ENCODE data around the gene KRTAP12-4.
"Not testable (repeated sequence)": the region's sequence is repeated elsewhere in the genome, so short reads cannot be mapped to it uniquely, and the experiment has no call there.

Gene KRTAP12-4, protein sequence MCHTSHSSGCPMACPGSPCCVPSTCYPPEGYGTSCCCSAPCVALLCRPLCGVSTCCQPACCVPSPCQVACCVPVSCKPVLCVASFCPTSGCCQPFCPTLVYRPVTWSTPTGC

GRCh38 chr21:44654576-44655175 is at the start of gene KRTAP12-4:
Gene KRTAP12-4, minus strand, starts transcription at chr21:44654659. Its CDS starts 45 bp downstream, at chr21:44654614.
- no peak for DNase-seq

GRCh38 chr21:44703731-44704635 is 49.5 kb upstream of the KRTAP12-4 start:
- DNase-seq, result peak; percentile 10

GRCh38 chr21:44702973-44703730 is 48.7 kb upstream of the KRTAP12-4 start:
- peak; percentile 10 for DNase-seq

DNA sequence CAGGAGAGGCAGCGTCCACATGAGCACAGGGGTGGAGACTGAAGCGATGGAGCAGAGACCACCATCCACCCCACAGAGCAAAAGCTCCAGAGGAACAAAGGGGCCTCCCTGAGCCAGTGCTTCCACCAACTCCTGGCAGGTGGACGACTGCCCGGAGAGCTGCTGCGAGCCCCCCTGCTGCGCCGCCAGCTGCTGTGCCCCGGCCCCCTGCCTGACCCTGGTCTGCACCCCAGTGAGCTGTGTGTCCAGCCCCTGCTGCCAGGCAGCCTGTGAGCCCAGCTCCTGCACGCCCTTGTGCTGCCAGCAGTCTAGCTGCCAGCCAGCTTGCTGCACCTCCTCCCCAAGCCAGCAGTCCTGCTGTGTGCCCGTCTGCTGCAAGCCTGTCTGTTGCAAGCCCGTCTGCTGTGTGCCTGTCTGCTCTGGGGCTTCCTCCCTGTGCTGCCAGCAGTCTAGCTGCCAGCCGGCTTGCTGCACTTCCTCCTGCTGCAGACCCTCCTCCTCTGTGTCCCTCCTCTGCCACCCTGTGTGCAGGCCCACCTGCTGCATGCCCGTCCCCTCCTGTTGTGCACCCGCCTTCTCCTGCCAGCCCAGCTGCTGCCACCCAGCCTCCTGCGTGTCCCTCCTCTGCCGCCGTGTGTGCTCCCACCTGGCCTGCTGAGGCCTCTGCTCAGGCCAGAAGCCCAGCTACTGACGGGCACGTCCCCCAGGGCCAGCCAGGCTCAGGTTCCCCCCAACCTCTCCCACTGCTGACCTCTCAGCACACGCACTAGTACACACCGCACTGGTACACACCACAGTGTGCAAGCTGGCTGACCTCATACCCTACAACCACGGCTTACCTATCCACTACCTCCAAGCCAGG is 47.9 kb upstream of the KRTAP12-4 start:
- peak; percentile 20 for DNase-seq

- DNase-seq, result peak; percentile 18
Measured at GRCh38 chr21:44701541-44701940, 47.1 kb upstream of the KRTAP12-4 start.

DNA sequence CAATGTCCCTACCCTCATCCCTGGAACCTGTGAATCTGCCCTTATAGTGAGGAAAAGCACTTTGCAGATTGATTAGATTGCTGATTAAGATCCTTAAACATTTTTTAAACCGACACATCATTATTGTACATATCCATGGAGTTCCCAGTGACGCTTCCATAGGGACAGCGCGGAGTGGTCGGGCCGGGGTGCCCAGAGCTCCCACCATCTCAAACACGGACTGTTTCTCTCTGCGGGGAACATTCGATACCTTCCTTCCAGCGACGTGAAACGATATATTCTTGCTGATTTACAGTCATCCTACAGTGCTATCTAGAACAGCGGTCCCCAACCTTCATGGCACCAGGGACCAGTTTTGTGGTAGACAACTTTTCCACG is 46.6 kb upstream of the KRTAP12-4 start:
- peak; percentile 12 for DNase-seq

- peak; percentile 17 for DNase-seq
Measured at GRCh38 chr21:44700101-44701022, 45.9 kb upstream of the KRTAP12-4 start.

DNA sequence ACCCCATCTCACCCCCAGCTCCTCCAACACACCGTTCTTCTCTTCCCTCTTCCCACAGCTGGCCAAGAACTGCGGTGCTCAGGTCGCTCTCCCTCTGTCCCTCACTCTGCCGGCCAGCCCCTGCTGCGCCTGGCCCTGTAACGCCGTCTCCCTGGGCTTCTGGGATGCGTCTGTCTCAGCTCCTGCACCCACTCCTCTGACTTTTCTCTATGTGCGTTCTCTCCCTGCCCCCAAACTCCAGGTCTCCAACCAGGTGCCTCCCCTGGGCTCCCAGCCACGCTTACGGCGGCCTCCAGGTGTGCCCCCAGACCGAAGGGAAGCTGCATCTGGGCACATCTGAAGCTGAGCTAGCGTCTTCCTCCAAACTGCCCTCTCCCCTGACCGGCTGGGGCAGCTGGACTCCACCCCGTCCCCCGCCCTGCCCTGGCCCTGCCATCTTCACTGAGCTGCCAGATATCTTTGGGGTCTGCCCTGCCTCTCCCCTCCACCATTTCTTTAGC is 45.1 kb upstream of the KRTAP12-4 start:
- peak; percentile 4 for DNase-seq

- DNase-seq, result peak; percentile 13
Measured at GRCh38 chr21:44697811-44698734, 43.6 kb upstream of the KRTAP12-4 start.

DNA sequence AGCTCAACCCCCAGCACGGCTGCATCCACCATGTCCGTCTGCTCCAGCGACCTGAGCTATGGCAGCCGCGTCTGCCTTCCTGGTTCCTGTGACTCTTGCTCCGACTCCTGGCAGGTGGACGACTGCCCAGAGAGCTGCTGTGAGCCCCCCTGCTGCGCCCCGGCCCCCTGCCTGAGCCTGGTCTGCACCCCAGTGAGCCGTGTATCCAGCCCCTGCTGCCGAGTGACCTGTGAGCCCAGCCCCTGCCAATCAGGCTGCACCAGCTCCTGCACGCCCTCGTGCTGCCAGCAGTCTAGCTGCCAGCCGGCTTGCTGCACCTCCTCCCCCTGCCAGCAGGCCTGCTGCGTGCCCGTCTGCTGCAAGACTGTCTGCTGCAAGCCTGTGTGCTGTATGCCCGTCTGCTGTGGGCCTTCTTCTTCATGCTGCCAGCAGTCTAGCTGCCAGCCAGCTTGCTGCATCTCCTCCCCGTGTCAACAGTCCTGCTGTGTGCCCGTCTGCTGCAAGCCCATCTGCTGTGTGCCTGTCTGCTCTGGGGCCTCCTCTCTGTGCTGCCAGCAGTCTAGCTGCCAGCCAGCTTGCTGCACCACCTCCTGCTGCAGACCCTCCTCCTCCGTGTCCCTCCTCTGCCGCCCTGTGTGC is 42.8 kb upstream of the KRTAP12-4 start, which contains the start of gene KRTAP10-12:
TSS of gene KRTAP10-12 (plus strand) at position 1 of the 639 bp plus-strand sequence. CDS start at position 31, 30 bp downstream.
- DNase-seq, result not testable (repeated sequence)

GRCh38 chr21:44696572-44696971 is 42.1 kb upstream of the KRTAP12-4 start:
- no peak for DNase-seq

DNA sequence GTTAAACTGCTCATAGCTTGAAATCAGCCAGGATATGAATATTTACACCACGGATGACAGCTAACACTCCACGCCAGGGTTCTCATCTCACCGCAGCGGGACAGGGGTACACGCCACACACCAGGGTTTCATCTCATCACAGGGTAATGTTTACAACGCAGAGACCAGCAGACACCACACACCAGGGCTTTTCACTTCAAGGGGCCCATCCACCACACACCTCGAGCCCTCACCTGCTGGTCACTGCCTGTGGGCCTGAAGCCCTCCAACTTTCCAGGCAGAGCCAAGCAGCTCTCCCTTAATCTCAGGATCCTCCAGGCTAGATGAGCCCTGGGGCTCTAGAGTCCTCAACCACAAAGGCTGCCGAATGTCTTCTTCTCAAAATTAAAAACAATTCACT is 41.2 kb upstream of the KRTAP12-4 start:
- DNase-seq, result no peak

DNA sequence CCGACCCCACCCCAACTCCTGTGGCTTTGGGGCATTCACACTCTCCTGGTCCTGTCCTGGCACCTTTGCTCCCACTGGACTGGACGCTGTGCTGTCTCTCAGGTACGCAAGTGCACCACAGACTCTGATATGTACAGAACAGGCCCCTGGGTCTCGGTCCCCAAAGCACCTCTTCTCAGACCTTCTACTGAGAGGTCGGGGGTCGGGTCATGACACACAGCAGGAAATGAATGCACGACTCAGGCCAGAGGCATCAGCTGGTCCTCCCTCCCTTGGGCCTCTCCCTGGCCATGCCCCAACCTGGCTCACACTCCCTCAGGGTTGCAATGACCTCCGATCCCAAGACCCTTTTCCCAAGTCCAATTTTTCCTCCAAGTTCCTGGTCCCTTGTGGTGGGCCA is 40.7 kb upstream of the KRTAP12-4 start:
- no peak for DNase-seq

GRCh38 chr21:44694776-44695175 is 40.3 kb upstream of the KRTAP12-4 start:
- DNase-seq, result no peak

DNA sequence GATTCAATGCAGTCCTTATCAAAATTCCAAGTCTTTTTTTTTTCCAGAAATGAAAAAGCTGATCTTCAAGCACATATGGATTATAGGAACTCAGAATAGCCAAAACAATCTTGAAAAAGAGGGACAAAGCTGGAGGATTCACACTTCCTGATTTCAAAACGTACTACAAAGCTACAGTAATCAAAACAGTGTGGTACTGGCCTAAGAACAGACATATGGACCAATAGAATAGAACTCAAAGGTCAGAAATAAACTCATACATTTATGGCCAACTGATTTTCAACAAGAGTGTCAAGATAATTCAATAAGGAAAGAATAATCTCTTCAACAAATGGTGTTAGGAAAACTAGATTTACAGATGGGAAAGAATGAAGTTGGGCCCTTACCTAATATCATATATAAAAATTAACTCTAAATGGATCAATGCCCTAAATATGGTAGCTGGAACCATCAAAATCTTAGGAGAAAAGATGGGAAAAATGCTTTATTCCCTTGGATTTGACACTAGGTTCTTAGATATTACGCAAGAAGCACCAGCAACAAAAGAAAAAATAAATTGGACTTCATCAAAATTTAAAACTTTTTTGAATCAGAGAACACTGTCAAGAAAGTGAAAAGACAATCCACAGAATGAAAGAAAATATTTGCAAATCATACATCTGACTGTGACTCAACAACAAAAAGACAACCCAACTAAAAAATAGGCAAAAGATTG is 38.5 kb upstream of the KRTAP12-4 start:
- no peak for DNase-seq

DNA sequence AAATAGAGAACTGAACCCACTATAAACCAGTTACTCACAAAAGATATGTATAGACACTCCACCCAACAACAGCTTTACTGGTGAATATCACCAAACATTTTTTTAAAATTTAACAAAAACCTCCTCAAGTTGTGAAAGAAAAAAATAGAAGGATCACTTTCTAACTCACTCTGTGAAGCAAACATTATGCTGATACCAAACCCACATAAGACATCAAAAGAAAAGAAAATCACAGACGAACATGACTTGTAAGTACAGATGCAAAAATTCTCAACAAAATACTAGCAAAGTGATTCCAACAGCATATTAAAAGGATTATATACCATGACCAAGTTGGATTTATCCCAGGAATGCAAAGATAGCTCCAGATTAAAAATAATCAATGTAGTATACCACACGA is 37.2 kb upstream of the KRTAP12-4 start:
- no peak for DNase-seq

GRCh38 chr21:44689740-44690139 is 35.3 kb upstream of the KRTAP12-4 start:
- DNase-seq, result not testable (repeated sequence)

DNA sequence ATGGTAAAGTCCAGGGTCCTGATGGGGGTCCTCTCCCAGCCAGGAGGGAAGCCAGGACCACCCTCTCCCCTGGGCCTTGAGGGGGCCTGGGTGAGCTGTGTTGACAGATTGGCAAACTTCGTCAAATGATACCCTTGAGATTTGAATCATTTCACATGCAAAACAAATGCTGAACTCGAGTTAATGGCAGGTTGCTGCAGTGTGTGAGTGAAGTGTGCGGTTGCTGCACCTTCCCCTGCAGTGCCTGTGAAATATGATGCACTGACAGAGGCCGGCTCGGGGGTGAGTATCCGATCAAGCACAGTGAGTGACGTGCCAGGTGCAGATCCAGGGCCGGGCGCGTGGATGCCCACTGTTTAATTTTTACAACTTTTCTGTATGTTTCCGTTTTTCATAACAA is 33.2 kb upstream of the KRTAP12-4 start:
- DNase-seq, result no peak
